HG03103 (cell line): ENCODE data around the gene LAPTM5.
"Not testable (repeated sequence)": the region's sequence is repeated elsewhere in the genome, so short reads cannot be mapped to it uniquely, and the experiment has no call there.

ENCODE experiments used
- ATAC-seq: cut with Tn5 transposase; IDR thresholded peaks from one replicate; pipeline ENCODE4 v1.9.1; 2021; ENCODE audit warnings: low read depth; ENCODE audit not compliant: unreplicated experiment

Gene LAPTM5

DNA sequence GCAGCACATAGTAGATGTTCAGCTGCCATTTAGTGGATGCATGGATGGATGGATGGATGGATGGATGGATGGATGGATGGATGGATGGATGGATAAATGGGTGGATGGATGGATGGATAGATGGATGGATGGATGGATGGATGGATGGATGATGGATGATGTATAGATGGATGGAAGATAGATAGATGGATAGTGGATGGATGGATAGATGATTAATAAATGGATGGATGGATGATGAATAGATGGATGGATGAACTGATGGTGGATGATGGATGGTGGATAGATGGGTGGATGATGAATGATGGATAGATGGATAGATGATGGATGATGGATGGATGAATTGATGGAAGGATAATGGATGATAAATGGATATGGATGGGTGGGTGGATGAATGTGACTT is 54.8 kb downstream of the LAPTM5 start:
- ATAC-seq: no peak

DNA sequence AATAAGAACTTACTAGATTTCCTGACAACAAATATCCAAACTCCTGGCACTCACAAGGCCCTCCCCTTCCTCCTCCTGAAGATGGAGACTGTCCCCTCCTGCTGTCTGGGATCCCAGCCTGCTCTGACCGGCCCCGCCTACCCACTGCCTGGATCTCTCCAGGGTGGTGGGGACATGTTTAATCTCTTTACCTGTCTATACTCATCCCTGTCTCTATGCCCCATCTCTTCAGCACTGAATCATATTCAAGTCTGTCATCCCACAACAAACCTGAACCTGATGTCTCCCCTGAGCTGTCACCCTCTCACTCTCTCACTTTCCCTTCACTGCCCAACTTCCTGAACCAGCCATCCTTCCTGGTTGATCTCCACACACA is 56.3 kb downstream of the LAPTM5 start:
- no peak for ATAC-seq

DNA sequence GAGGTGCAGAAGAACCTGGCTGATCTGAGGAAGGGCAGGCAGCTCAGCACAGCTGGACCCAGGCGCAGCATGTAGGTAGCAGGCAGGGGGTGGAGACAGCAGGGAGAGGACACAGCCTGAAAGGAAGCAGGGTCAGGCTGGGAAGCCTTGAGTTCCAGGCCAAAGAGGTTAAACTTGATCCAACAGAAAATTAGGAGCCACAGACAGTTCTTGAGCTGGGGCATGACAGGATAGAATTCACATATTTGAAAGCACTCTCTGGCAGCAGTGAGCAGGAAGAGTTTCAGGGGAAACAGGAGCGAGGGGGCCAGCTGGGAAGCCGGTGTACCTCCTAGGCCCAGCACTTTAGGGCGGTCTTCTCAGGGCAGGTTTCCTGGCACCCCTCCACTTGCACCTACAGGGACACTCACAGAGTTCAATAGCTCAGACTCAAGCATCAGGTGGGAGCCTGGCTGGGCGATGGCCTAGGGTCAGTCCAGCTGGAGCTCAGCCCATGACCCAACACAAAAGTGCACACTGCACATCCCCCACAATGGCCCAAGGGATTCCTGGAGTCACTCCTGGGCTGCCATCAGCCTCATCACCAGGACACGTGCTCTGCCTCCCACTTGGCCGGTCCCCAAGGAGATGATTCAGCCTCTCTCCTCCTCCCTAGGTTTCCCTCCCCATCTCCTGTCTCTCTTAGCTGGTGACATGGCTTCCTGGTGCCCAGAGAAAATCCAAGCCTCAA is 56.9 kb downstream of the LAPTM5 start:
- no peak for ATAC-seq

DNA sequence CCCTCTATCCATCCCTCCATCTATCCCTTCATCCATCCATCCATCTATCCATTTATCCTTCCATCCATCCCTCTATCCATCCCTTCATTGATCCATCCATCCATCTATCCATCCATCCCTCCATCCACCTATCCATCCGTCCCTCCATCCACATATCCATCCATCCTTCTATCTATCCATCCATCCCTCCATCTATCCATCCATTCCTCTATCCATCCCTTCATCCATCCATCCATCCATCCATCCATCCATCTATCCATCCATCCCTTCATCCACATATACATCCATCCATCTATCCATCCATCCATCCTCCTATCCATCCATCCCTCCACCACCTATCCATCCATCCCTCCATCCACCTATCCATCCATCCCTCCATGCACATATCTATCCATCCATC is 57.8 kb downstream of the LAPTM5 start:
- no peak for ATAC-seq

DNA sequence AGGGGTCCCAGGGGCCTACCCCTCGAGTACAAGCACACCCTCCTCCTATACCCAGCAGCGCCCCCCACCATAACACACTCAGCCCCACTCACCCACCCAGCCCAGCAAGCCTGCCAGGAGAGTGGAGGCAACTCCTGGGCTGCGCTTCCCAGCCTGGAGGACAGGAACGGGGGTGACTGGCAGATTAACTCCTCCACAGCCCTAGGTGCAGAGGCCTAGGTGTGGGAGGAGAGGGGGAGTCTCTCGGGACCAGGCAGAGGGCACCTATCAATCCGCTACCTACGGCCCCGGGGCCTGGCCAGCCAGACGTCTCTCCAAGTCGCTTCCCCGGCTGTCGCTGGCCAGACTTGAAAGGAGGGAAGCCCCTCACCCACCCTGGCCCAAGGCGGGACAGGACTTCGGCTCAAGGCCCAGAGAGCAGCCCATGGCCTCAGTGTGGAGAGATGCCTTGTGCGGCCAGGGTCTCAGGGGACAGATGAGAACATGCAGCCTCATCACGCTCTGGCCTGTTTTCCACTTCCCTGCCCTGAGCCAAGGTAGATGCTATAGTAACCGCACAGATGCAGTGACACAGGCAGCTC is 59.1 kb downstream of the LAPTM5 start:
- ATAC-seq: no peak

DNA sequence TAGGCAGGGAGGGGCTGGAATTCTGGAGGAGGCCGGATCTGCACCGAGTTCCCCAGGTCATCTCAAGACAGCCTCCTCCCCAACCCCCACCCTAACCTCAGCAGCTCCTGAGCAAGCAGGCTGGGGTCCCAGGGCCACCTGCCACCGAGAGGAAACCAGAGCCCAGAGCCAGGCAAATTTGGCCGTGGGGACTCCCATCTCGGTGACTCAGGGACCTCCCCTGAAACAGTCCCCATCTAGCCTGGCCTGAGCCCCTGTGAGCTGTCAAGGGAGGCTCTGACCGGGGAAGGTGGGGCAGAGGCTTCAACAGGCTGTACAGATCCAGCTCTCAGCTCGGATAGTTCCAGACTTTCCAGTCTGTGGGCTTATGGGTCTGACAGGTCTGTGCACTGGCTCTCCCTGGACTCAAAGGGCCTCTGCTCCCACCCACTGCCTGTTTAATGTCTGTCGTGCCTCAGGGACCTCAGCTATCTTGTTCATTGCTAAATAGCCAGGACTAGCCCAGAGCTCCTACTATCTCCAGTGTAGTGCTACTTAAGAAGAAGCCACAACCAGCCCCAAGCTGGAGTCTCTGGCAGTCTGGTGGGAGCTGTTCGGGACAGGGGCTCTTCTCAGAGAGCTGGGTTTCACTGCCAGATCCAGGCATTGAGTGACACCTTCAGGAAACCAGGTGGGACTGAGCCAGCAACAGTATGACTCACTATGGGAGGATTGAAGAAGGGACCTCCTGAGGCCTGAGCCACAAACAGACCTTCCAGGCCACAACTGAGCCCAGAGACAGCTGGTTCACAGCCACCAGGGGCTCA is 59.8 kb downstream of the LAPTM5 start:
- no peak for ATAC-seq

DNA sequence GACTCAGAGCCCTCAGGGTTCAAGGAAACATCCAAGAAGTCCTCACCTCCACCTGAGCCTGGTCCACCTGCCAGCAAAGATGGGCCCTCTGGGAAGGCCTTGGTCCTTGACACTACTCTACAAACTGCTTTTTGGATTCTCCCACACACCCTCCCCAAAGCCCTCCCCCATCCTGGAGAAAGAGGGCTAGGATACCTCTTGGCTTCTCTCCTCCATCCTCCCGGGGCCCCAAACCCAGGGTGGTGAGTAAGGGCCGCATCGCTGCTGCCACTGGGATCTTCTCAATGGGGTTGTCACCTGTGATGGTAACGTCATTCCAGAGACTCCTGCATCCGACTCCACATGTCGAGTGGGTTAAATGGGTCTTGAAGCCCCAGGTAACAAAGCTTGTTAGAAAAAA is 60.7 kb downstream of the LAPTM5 start:
- ATAC-seq: no peak

DNA sequence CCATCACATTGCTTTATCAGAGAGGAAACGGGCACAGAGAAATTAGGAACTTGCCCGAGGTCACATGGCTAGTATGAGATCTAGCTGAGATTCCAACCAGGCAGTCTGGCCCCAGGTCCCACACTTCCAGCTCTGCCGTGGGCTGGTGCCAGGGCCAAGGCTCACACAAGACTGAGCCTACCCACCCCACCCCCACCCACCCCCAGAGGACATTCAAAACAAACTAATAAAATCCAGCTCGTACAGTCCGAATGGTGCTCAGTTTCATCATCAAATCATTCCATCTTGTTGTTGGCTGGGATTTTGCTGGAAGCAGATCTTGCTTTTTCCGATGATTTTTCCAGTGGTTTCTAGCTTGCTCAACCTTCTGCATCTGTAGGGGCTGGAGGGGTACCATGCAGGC is 62.1 kb downstream of the LAPTM5 start:
- ATAC-seq: no peak

DNA sequence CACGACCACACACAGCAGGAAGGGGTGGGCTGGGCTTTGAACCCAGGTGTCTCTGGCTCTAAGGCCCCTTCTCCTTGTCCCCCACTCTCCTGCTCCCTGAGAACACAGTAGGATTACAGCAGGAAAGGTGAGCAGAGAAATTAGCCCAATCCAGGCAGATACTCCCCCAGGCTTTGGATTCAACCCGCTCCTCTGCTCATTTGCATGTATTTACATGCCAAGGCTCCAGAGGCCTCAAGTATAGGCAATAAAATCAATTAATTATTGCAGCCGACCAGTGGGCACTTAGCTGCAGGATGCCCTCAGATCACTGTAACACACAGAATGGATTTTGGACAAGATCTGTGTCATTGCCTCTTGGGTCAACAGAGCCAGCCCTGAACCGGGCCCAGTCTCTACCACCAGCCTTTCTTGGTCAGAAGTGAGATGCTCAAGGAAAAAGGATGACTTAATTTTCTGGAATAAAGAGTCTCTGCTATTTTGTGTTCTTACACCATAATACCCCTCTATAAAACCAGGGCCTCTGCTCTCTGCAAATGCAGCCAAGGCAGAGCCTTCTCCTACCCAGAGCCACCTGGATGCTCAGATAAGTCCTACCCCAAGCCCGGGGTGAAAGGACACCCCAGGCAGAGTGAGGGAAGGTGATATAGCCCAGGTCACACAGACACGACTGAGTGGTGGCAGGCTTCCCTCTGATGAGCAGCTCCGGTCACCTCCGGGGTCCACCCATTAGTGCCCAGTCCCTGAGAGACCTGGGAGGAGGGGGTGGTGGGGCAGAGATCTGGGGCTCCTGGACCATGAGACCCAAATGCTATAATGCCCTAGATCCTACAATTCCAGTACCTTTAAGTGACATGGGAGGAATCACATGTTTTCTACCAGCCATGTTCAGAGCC is 63.0 kb downstream of the LAPTM5 start:
- ATAC-seq: no peak

DNA sequence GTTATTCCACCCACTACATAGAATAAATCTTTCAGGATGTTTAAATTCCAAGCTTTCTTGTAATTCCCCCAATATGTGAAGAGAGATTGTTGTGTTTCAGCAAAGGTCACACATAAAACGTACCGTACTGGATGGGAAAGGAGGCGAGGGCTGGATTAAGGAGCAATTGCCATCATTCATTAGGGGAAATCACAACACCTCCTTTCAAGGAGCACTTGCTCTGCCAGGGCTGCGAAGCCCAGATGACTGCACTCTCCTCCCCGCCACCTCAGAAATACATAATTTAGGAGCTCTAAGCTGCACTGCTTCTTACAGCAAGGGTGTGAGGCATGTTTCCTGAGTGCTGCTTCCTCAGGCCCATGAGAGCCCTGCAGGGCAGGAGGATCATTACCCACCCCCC is 63.8 kb downstream of the LAPTM5 start:
- no peak for ATAC-seq

DNA sequence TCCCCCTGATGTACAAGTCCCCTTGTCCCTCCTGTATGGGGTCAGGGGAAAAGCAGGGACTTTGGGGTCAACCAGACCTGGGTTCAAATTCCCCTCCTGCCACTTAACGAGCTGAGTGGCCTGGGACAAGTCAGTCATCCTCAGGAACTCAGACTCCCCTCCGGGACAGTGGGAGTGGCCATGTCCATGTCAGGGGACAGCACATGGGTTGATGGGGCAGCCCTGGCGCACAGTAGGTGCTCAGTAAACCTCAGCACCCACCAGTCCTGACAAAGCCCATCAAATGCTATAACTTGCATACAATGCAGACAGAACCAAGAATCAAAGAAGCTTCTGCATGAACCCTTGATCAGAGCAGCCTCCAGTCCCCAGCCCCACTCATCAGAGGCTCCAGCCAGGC is 64.2 kb downstream of the LAPTM5 start:
- no peak for ATAC-seq

DNA sequence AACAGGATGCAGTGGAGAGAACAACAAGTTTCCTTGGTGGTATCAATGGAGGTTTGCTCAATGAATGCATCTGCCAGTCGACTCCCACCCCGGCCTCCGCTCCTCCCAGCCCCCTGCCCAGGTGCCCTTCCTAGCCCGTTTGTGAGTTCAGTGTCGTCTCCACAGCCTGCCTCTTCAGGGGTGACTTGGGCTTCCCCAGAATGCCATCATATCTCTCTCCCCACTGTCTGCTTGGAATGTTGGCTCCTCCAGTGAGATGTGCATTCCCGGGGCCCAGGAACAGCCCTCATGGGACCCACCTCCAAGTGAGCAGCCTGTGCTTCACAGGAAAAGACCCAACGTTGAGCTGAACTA is 64.6 kb downstream of the LAPTM5 start:
- ATAC-seq: no peak

DNA sequence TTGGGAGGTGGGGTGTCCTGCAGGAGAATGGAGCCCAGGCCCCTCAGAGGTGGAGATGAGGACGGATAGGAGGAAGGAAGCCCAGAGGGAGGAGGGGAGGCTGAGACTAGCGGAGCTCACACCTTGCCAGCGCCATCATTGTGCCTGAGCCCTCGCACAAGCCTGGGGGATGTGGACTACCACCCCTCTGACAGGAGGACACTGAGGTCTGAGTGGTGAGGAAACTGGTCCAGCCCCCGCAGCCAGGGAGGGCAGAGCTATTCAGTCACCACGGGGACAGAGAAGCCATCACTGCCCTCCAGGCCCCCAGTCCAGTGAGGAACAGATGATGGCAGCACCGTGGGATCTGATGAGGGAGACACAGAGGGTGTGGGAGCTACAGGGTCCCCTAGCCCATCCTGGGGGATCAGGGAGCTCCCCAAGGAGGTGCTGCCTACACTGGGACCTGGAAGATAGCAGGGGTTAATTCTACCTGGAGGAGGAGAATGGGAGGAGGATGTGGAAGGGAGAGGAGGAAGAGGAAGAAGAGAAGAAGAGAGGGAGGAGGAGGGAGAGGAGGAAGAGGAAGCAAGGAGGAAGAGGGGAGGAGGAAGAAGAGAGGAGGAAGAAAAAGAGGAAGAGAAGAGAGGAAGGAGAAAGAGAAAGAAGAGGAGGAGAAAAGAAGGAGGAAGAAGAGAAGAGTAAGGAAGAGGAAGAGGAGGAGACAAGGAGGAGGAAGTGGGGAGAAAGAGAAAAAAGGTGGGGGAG is 65.2 kb downstream of the LAPTM5 start:
- no peak for ATAC-seq

DNA sequence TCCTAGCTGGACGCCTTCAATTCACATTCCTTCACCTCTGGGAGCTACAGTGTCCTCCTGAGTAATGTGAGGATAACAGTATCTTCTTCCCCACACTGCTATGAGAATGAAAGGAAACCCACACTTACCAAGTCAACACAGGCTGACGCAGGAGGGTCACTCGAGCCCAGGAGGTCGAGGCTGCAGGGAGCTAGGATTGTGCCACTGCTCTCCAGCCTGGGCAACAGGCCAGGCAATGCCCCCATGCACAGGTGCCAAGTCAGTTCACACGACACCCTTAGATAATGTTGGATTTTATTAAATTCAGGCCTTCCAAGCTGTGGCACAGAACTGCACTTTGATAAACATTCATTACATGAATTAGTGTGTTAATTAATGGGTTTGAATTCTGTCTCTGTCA is 66.1 kb downstream of the LAPTM5 start:
- ATAC-seq: no peak

DNA sequence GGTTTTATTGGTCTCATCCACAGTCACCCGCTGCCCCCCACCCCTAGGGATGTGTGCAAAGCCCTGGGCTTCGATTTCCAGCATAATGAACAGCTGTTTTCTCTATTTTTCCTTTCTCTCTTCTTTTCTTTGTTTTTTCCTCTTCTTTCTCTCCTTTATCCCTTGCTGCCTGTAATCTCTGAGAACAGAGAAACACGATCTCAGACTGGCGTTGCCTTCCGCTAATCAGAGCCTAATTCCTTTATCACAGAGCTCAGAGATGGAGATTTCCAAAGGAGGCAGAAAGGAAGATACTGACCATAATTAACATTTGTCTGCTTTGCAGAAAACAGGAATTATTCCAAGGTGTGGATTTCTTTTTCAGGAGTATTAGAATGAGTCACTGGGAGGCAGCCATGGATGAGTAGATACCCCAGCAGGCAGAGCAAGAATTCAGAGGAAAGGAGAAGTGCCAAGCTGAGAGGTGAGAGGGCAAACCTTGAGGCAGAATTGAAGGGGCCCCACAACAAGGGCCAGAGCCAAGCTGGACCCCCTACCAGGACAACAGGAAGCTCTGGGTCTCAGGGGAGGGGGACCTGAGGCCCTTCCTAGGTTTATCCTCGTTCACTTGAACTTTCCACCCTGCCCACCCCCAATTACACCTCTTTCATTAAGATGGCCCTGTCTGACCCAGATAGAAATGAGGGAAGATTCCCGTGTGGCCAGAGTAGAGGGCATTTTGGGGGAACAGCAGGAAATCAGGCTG is 67.5 kb downstream of the LAPTM5 start:
- no peak for ATAC-seq

DNA sequence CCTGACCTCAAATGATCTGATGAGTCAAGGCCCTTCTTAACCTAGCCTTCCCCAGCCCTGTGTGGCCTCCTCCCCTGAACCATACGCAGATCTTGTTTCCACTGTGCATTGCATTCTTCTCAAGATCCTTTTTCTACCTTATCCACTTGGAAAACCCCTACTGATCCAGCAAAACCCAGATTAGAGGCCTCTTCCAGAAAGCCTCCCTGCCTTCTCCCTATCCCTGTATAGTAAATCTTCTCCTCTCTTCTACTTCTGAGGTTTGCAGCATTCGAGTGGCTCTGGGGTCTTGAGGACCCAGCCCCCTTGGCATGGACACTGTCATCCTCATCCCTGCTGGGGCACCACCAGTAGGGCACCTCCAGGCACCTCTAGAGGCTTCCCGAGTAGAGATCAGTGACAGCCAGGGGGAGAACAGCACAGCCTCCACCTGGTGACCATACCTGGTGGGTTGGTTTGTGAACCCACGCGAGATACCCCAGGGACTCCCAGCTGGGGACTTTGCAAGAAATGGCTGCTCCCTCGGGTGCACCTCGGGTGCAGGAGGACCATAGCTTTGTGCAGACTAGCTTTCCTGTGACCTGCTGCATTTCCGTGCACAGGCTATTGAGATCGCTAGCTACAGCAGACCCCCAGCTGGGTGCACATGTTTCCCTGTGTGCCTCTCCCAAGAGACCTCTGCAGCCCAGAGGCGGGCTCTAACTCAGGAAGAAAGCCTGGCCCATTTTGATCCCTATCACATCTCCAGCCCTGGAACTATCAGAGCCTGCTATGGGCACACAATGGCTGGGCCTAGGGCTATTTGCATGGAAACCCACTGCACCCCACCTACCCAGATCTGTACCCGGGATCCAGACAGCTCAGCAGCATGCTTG is 68.4 kb downstream of the LAPTM5 start:
- no peak for ATAC-seq

DNA sequence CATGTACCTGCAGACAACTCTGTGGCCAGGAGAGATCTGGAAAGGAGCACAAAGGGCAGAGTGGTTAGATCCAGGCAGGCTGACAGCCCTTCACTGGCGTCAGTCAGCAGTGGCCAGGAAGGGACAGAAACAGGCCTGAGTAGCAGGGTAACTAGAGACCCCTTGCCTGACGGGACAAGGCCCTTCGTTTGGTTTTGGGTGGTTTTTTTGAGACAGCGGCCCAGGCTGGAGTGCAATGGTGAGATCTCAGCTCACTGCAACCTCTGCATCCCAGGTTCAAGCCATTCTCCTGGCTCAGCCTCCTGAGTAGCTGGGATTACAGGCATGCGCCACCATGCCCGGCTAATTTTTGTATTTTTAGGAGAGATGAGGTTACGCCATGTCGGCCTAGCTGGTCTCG is 69.1 kb downstream of the LAPTM5 start:
- not testable (repeated sequence) for ATAC-seq

DNA sequence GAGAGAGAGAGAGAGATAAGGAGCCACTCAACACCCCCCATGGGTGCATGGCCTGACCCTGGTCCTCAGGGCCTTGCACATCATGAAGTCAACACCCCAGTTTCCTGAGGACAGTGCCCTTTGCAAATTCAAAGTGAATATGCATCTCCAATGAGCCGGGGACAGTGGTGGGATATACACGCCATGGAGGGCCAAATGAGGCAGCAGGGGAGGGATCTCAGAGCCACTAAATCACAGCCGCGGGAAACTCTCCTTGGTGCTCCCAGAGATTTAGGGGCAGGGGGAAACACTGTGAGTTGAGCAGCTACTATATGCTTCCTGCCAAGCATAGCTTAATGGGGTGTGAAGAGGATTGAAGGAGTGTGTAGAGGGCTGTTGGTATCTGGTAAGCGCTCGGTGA is 69.7 kb downstream of the LAPTM5 start:
- ATAC-seq: no peak
